Activated naive CD8-positive, alpha-beta T cell (primary cell): ENCODE data around the gene GPATCH3.
"Not testable (repeated sequence)": the region's sequence is repeated elsewhere in the genome, so short reads cannot be mapped to it uniquely, and the experiment has no call there.

Experiments
- H3K27ac Mint-ChIP-seq: one replicate; pipeline ENCODE4 v1.8.0; 2021; ENCODE audit warnings: mixed read lengths
- H3K27me3 Mint-ChIP-seq: one replicate; pipeline ENCODE4 v1.8.0; 2021; ENCODE audit warnings: mixed read lengths
- H3K36me3 Mint-ChIP-seq: one replicate; pipeline ENCODE4 v1.8.0; 2021; ENCODE audit warnings: mixed read lengths
- H3K4me1 Mint-ChIP-seq: one replicate; pipeline ENCODE4 v1.8.0; 2021; ENCODE audit warnings: low read depth, mixed read lengths
- H3K4me3 Mint-ChIP-seq: one replicate; pipeline ENCODE4 v1.8.0; 2021; ENCODE audit warnings: mild to moderate bottlenecking, mixed read lengths
- H3K9me3 Mint-ChIP-seq: one replicate; pipeline ENCODE4 v1.8.0; 2021; ENCODE audit warnings: low read depth, mixed read lengths

GPATCH3 gene

GRCh38 chr1:26848499-26848898 is 51.8 kb downstream of the GPATCH3 start:
- H3K9me3 Mint-ChIP-seq: no peaks in the 10 kb centered on the region
- peaks cover 9% of the 10 kb centered on the region for H3K36me3 Mint-ChIP-seq
- H3K4me3 Mint-ChIP-seq: no peak overlapping the region
- no peaks in the 10 kb centered on the region for H3K4me1 Mint-ChIP-seq
- no peaks in the 10 kb centered on the region for H3K27me3 Mint-ChIP-seq
- no peak overlapping the region for H3K27ac Mint-ChIP-seq

DNA sequence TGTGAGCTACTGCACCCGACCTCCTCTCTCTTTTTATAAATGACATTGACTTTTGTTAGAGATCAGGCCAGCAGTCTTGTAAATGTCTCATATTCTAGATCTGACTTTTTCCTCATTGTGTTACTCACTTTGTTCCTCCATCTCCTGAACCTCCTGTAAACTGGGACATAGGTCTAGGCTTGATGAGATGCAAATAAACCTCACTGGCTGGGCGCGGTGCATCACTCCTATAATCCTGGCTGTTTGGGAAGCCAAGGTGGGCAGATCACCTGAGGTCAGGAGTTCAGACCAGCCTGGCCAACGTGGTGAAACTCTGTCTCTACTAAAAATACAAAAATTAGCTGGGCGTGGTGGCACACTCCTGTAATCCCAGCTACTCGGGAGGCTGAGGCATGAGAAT is 52.4 kb downstream of the GPATCH3 start:
- H3K27me3 Mint-ChIP-seq, H3K36me3 Mint-ChIP-seq, H3K4me1 Mint-ChIP-seq, H3K9me3 Mint-ChIP-seq, H3K4me3 Mint-ChIP-seq: not testable (repeated sequence)
- H3K27ac Mint-ChIP-seq: peak overlapping the region; percentile 46

DNA sequence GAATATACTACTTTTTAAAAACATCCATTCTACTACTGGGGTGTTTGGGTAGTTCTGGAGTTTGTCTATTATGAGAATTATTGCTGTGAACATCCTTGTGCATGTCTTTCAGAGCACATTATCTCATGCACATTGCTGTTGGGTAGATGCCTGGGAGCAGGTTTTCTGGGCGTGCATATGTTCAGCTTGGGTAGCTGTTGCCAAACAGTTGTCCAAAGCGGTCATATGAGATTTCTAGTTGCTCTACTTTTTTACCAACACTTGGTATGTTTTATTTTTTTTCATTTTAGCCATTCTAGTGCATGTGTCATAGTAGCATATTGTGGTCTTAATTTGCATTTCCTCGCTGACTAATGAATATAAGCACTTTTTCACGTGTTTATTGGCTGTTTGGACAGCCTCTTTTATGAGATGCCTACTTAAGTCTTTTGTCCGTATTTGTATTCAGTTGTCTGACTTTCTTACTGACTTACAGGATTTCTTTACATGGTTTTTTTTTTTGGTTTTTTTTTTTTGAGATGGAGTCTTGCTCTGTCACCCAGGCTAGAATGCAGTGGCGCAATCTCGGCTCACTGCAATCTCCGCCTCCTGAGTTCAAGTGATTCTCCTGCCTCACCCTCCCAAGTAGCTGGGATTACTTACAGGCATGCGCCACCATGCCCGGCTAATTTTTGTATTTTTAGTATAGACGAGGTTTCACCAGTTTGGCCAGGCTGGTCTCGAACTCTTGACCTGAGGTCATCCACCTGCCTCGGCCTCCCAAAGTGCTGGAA is 55.7 kb downstream of the GPATCH3 start:
- Mint-ChIP-seq H3K4me1 (no peaks in the 10 kb centered on the region), H3K4me3 (no peak overlapping the region), H3K36me3 (peaks cover 4% of the 10 kb centered on the region), H3K27me3 (no peaks in the 10 kb centered on the region), H3K27ac (peak overlapping the region; percentile 28), H3K9me3 (no peaks in the 10 kb centered on the region)
